GM19238 (cell line): ENCODE results near the gene TTC7B.

Source experiments
- DNase-seq: peaks from one replicate; pipeline ENCODE4 v3.0.0; 2011; ENCODE audit warnings: low spot score; ENCODE audit not compliant: insufficient read length

TTC7B gene

DNA sequence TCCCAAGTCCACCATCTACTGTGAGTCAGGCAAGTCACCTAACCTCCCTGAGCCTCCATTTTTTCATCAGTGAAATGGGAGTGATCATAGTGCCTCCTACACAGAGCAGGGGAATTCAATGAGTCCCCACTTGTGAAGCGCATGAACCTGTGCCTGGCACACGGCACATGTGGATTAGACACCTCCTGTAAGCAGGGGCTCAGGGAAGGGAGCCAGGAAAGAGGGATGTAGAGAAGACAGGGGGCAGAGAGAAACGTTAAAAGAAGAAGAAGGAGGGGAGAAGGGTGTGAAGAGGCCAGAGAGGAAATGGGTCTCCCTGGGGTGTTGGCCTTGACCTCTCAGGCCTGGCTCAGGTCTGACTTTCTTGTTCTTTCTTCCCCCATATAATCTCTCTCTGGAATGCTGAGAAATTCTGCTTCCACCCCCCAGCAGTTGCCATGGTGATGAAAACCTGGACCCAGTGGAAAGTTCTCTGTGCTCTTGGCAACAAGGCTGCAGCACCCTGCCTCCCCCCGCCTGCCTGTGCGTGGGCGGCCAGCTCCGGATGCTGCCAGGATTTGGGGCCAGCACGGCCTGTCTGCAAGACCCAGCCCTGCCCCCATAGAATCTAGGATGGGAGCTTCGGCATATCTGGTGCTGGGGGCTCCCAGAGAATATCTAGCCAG lies 324.9 kb downstream of the TTC7B start:
- DNase-seq: no peak

DNA sequence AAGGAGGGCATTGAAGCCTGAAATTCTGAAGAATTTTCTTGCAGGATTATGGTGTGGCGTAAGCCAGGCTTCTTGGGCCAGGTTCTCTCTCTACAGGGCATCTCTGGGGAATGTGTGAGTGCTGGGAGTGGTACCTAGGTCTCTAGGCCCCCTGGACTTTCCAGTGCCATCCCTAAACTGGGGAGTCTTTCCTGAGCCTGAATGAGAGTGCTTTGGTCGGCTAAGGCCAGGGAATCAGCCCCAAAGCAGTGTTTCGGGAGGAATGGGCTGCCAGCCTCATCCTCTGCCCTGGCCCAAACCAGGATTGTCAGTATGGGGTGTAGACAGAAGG lies 325.5 kb downstream of the TTC7B start:
- no peak for DNase-seq

DNA sequence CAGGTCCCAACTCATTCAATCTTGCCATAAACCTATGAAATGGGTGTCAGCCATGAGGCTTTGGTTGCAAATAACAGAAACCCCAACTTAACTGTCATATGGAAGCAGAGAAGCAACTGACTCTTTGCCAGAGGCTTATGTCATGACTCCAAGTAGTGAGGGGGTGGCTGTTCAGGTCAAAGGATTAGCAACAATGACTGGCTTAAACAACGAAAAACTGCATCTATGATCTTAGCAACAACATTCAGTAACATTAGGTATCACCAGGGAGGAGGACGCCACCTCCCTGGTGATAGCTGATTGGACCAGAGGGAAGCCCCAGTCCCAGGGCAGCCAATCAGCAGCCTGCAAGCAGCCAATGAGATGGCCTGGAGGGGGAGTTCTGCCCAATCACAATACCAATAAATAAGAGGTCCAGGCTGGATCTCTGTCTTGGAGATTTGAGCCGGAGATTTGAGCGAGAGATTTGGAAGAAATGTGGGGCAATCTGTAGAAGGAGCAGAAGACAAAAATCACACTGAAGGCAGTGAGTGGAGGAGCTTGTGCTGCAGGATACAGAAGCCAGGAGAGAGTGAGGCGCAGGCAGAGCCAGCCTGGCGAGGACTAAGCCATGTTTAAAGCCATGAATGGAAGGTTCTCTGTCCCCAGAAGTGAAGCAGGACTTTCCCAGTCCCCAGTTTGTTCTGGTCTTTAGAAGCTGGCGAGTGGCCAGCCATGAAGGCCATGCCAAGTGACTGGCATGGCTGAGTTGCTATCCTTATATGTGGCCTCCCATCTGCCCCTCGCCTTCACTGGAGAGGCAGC lies 326.1 kb downstream of the TTC7B start:
- no peak for DNase-seq

DNA sequence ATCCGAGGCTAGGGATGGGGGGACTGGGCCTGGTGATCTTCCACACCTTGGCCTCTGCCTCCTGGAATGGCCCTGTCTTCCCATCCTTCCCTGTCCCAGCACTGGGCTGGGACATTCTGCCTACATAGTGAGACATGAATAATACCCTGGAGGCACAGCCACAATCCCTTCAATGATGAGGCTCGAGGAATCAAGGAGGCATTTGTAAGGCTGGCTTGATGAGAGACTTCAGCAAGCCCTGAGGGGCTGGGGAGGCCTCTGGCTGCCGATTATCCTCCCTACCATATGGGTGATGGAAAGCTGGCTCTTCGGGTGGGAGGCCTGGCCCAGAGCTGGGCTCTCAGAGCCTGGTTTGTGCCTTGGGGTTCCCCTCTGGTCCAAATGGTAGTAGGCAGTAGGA lies 326.9 kb downstream of the TTC7B start:
- no peak for DNase-seq

DNA sequence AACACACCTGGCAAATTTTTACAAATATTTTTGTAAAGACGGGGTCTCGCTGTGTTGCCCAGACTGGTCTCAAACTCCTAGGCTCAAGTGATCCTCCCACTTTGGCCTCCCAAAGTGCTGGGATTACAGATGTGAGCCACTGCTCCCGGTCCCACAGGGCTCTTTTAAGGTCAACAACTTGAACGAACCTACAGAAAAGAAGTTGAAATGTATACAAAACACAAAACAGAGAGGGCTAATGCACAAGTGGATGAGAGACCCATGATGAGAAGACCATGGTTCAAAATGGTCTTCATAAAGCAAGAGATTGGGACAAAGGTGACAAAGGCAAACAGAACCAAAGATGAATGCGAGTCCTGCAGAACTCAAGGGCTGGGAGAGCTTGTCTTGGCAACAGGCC lies 328.0 kb downstream of the TTC7B start:
- no peak for DNase-seq

DNA sequence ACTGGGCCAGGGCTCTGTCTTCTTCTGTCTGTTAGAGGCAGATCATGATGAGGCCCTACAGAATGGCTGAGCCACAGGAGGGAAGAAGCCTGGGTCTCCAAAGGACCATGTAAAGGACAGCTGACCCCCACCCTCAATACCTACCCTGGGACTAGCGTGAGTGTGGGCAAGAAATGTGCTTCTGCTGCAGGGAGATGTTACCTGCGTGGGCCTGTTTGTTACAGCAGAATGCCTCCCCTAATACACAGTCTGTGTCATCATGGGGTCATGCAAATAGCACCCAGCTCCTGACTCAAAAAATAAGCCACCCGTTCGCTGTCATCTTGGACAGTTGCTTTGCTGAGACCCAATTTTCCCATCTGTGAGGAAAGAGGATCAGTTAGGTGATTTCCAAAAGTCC lies 328.8 kb downstream of the TTC7B start:
- no peak for DNase-seq

DNA sequence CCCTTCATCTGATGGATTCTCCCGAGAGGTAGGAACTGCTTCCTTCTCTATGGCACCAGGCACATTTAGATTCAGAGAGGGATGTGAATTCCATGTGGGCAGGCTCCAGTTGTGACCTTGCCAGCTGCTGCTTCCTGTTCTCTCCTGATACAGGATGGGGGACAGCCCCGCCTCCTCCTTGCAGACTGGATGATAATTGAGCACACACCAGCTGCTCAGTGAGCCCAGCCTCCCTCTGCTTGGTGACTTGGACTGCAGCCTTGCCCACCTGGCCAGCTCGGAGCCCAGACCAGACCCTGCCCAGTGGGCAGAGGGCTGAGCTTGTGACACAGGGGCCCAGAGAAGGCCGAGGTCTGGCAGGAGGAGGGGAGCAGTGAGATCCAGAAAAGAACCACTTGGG lies 329.2 kb downstream of the TTC7B start:
- DNase-seq: no peak

DNA sequence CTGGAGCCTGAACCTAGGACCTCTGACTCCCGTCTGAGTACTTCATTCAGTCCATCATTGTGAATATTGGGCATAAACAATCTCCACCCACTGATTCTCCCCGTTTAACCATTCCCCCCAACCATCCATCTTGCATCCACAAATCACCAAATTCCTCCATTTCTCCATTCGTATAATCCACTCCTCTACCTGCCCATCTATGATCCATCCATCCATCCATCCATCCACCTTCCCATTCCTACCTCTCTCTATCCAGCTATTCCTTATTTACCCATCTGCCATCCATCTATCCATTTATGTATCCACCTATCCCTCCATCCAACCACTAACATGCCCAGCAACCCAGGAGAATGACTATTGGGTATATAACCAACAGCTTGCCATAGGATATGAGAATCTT lies 331.9 kb downstream of the TTC7B start:
- no peak for DNase-seq

DNA sequence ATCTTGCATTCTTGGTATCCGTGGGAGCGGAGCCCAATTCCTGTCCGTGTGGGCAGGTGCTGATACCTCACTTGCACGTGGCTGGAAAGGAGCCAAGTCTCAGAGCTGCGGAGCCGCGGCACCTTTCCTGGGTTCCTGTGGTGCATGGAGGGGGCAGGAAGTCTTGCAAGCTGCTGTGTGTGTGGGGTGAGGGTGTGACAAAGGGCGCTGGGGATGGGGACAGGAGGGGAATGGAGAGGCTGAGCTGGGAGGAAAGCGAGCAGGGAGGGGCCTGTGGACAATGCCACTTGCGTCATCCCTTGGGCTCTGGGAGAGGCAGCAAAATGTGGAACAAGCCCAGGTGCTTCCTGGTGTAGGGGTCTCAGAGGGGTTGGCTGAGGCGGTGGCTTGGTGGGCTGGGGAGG lies 332.7 kb downstream of the TTC7B start:
- no peak for DNase-seq

DNA sequence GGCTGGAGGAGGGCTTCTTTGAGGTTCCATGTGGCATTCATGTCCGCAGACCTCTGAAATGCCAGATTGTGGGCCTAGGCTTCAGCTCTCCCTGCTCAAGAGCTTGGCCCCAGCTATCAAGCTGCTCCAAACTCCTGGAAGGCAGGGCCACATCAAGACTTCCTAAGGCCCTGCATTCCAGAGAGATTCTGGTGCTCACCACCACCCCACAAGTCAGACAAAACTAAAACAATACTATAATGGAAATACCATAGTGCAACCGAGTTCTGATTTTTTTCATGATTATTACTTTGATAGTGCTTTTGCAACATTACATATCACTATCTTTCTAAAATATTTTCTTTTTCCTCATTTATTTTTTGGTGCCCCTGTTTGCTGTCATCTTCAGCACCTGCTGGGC lies 333.1 kb downstream of the TTC7B start:
- DNase-seq: no peak

DNA sequence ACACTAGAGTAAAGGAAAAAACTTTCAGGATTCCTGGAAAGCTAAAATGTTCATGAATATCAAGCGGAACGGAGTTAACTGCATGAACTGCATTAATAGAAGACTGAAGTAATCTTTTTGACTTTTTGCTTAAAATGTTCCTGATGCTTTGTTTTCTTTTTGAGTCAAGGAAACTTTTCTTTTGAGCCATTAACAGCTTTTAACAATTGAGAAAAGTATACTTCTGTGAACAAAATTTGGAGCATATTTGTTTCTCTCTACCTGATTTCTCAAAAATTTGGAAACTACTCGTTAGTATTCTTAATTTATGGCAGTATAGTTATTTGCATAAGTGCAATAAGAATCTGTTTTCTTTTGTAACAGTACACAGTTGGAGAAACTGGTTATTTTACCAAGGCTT lies 340.9 kb downstream of the TTC7B start:
- DNase-seq: no peak
